Ishikawa (cell line): ENCODE results near the gene OR4K2.

Experiments used
- EP300 ChIP-seq: IDR thresholded peaks from 2 replicates; pipeline ENCODE4 v1.6.1; 2012; ENCODE audit warnings: borderline replicate concordance
- TAF1 ChIP-seq: IDR thresholded peaks from 2 replicates; pipeline ENCODE4 v1.6.1; 2012; ENCODE audit warnings: low read depth, mild to moderate bottlenecking
- TF ChIP-seq, protein P1 (sequence below): IDR thresholded peaks from 2 replicates; pipeline ENCODE4 v1.6.1; 2012; ENCODE audit warnings: low read depth, mild to moderate bottlenecking

DNA sequence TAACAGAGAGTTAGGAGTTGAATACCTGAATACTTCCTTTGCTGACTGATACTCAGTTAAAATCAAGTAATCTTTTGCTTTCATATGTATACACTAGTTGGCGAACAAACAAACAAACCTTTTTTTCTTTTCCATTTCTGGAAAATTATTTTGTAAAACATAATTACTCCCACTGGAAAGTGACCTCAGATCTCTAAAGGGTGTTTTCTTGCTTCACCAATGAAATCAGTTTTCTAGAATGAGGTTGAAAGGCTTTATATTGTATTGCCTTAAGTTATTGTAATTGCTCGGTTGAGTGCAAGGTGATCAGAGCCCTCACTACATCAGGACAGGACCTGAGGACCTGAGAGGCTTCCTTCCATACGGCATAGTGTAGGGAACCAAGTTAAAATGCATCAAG lies 55.7 kb downstream of the OR4K2 start, which contains the start of gene OR4K1:
- TF ChIP-seq TAF1 (no peak), EP300 (no peak)
- TF ChIP-seq, protein P1, sequence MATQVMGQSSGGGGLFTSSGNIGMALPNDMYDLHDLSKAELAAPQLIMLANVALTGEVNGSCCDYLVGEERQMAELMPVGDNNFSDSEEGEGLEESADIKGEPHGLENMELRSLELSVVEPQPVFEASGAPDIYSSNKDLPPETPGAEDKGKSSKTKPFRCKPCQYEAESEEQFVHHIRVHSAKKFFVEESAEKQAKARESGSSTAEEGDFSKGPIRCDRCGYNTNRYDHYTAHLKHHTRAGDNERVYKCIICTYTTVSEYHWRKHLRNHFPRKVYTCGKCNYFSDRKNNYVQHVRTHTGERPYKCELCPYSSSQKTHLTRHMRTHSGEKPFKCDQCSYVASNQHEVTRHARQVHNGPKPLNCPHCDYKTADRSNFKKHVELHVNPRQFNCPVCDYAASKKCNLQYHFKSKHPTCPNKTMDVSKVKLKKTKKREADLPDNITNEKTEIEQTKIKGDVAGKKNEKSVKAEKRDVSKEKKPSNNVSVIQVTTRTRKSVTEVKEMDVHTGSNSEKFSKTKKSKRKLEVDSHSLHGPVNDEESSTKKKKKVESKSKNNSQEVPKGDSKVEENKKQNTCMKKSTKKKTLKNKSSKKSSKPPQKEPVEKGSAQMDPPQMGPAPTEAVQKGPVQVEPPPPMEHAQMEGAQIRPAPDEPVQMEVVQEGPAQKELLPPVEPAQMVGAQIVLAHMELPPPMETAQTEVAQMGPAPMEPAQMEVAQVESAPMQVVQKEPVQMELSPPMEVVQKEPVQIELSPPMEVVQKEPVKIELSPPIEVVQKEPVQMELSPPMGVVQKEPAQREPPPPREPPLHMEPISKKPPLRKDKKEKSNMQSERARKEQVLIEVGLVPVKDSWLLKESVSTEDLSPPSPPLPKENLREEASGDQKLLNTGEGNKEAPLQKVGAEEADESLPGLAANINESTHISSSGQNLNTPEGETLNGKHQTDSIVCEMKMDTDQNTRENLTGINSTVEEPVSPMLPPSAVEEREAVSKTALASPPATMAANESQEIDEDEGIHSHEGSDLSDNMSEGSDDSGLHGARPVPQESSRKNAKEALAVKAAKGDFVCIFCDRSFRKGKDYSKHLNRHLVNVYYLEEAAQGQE: no peak
